T-helper 17 cell (primary cell): Measurements from ENCODE around the gene ARL4C. TPM values are rescaled to one million over a fixed set of nuclear protein-coding genes. Genes with fewer than 3 reads are reported as not detected.
"Not testable (repeated sequence)": the region's sequence is repeated elsewhere in the genome, so short reads cannot be mapped to it uniquely, and the experiment has no call there.

Experiments used
- ATAC-seq: fragments of 150-1000 bp; cut with Tn5 transposase; 2 replicates; pipeline ENCODE4 v1.10.0; 2021; ENCODE audit warnings: mild to moderate bottlenecking, moderate library complexity
- DNase-seq, 3 donors: peaks; one replicate each; pipeline versions ENCODE4 v3.0.0 to v3.0.0-alpha.2; 2020 to 2021
- H3K9me3 ChIP-seq: one replicate; pipeline ENCODE4 v1.7.0; 2013; ENCODE audit warnings: low read length, mild to moderate bottlenecking; ENCODE audit not compliant: control insufficient read depth, poor library complexity, severe bottlenecking
- H3K27ac Mint-ChIP-seq: one replicate; pipeline ENCODE4 v1.8.0; 2022; ENCODE audit warnings: mild to moderate bottlenecking, moderate library complexity, mixed read lengths
- H3K27me3 Mint-ChIP-seq: one replicate; pipeline ENCODE4 v1.8.0; 2022; ENCODE audit warnings: mixed read lengths
- H3K36me3 Mint-ChIP-seq: one replicate; pipeline ENCODE4 v1.8.0; 2022; ENCODE audit warnings: low read depth, mixed read lengths
- H3K4me1 Mint-ChIP-seq: one replicate; pipeline ENCODE4 v1.8.0; 2022; ENCODE audit warnings: mild to moderate bottlenecking, mixed read lengths
- H3K4me3 Mint-ChIP-seq: one replicate; pipeline ENCODE4 v1.8.0; 2022; ENCODE audit warnings: mild to moderate bottlenecking, moderate library complexity, mixed read lengths
- total RNA-seq, 4 donors: library from RNA in 2 of 4; stranded (reverse) in 2 of 4; gene quantifications; one replicate each; pipeline ENCODE4 v1.2.3 and lab custom pipeline; 2022 to 2026

Gene ARL4C
- total RNA-seq, 2 donors from 2014 or later, result 365 to 393 TPM

DNA sequence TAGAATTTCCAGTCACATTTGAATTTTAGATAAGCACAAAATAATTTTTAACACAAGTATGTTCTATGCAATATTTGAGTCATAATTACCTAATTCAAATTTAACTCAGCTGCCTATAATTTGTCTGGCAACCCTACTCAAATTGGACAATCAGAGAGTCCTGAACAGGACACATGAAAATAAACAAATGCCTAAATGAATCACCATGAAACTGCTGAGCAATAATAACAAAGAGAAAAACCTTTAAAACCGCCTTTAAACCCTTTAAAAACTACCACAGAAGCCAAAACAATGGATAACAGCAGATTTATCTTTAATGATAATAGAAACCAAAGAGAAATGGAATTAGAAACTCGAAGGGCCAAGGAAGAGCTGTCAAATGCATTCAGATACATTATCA, 39.5 kb downstream of the ARL4C start:
- Mint-ChIP-seq H3K4me1 (peaks cover 45% of the 10 kb centered on the region), H3K27me3 (no peaks in the 10 kb centered on the region), H3K27ac (no peak overlapping the region), H3K36me3 (peaks cover 4% of the 10 kb centered on the region), H3K4me3 (no peak overlapping the region)
- DNase-seq, result no peak
- H3K9me3 ChIP-seq, result no peaks in the 10 kb centered on the region
- ATAC-seq, result no peak

DNA sequence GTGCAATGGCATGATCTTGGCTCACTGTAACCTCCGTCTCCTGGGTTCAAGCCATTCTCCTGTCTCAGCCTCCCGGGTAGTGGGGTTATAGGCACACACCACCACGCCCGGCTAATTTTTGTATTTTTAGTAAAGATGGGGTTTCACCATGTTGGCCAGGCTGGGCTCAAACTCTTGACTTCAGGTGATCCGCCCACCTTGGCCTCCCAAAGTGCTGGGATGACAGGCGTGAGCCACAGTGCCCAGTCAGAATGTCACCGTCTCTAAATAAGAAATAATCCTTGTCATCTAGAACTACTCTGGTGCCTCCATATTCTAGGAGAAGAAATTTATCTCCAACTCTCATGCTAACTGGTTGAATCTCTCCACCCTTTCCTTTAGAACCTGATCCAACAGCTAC, 41.6 kb downstream of the ARL4C start:
- not testable (repeated sequence) for H3K27me3 Mint-ChIP-seq, ATAC-seq, H3K36me3 Mint-ChIP-seq, DNase-seq, H3K9me3 ChIP-seq
- H3K27ac Mint-ChIP-seq, result peak overlapping the region; percentile 90
- peaks cover 49% of the 10 kb centered on the region for H3K4me1 Mint-ChIP-seq
- peak overlapping the region; percentile 56 for H3K4me3 Mint-ChIP-seq

DNA sequence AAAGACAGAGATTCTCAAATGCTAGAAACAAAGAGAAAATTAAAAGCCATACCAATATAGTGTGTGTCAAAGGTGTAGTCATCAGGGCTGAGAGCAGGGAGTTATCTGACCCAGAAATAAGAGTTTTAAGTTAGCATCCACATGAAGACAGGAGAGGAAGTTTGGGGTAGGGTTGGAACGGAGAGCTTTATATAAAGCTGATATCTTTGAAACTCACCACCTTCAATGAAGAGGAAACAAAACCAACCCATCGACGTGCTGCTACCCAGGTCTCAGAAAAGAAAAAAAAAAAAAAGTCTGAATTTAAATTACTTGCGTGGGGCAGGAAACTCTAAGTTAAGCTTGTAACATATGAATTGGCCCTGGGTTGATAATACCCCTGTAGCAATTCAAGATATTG, 42.4 kb downstream of the ARL4C start:
- ATAC-seq (peak; percentile 88), DNase-seq (no peak)
- H3K36me3 Mint-ChIP-seq, result peaks cover 6% of the 10 kb centered on the region
- peak overlapping the region; percentile 93 for H3K4me3 Mint-ChIP-seq
- H3K27me3 Mint-ChIP-seq, result no peaks in the 10 kb centered on the region
- H3K9me3 ChIP-seq, result no peaks in the 10 kb centered on the region
- peaks cover 48% of the 10 kb centered on the region for H3K4me1 Mint-ChIP-seq
- peak overlapping the region; percentile 90 for H3K27ac Mint-ChIP-seq

DNA sequence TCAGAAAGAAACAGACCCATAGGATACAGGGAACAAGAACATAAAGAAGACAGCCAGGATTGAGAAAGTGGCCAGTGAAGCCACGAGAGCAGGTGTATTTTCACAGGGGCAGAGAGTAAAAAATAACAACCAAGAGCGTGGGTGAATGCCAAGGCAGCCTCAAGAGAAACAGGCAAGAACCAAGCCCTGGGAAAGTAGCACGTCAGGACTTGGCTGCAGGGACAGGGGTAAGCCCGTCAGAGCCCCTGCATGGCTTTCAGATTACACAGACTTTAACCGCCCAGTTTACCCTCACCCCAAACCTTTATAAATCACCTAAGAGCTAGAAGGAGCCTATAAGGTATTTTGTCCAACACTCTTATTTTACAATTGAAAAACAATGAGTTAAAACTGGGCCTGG, 43.7 kb downstream of the ARL4C start:
- peak; percentile 30 for ATAC-seq
- no peaks in the 10 kb centered on the region for H3K9me3 ChIP-seq
- Mint-ChIP-seq H3K36me3 (peaks cover 6% of the 10 kb centered on the region), H3K4me3 (peak overlapping the region; percentile 93), H3K27ac (peak overlapping the region; percentile 90), H3K4me1 (peaks cover 46% of the 10 kb centered on the region), H3K27me3 (no peaks in the 10 kb centered on the region)
- DNase-seq, result no peak

DNA sequence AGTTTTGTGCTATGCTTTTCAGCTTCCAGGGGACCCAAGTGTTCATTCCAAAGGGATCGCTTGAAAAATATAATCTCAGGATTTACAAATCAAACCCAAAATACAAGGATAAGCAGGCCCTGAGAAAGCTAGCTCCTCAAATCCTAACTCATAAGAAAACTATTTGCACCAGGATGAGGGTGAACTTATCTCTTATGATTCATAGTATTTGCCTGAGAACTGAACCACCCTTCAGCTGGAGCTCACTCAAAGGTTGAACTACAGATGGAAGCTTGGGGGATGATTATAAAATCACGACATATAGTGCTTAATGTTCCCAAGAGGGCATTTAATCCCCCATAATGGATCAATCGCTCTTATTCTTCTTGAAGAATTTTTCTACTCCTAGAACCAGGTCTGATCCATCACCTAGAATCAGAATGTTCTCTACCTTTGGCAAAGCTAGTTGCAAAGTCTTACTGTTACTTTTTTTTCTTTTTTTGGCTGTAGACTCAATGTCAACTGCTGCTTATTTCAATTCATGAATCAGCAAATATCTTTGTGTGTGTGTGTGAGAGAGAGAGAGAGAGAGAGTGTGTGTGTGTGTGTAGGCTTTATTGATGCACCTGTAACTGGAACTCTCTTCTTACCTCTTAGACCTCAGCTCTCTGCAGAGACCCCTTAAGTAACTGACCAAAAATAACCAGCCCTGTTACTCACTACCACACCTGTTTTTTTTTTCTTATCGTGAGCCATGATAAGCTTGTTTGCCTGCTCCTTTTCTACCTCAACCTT, 44.8 kb downstream of the ARL4C start:
- no peak for DNase-seq
- Mint-ChIP-seq H3K4me3 (peak overlapping the region; percentile 93), H3K36me3 (peaks cover 6% of the 10 kb centered on the region), H3K4me1 (peaks cover 54% of the 10 kb centered on the region), H3K27me3 (no peaks in the 10 kb centered on the region), H3K27ac (peak overlapping the region; percentile 90)
- no peaks in the 10 kb centered on the region for H3K9me3 ChIP-seq
- ATAC-seq, result peak; percentile 23

DNA sequence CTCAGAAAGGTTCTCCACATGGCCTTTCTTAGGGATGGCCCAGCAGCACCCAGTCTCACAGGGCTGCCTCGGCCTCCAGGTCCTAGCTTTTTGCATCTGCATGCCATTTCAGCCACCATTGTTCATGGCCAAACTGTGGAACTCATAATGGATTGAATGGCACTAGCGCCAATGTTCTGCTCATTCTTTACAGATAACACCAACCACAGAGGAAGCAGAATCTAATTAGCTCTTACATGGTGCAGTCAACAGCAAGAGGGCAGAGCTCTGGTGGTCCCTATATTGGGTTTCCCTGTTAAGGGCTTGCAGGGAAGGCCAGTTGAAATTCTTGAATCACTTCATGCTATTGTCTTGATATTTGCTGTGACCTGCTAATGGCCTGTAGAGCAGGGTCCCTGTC, 45.6 kb downstream of the ARL4C start:
- Mint-ChIP-seq H3K36me3 (peaks cover 6% of the 10 kb centered on the region), H3K27ac (peak overlapping the region; percentile 90), H3K4me3 (peak overlapping the region; percentile 33), H3K4me1 (peaks cover 58% of the 10 kb centered on the region), H3K27me3 (no peaks in the 10 kb centered on the region)
- no peak for DNase-seq
- H3K9me3 ChIP-seq, result no peaks in the 10 kb centered on the region
- no peak for ATAC-seq

DNA sequence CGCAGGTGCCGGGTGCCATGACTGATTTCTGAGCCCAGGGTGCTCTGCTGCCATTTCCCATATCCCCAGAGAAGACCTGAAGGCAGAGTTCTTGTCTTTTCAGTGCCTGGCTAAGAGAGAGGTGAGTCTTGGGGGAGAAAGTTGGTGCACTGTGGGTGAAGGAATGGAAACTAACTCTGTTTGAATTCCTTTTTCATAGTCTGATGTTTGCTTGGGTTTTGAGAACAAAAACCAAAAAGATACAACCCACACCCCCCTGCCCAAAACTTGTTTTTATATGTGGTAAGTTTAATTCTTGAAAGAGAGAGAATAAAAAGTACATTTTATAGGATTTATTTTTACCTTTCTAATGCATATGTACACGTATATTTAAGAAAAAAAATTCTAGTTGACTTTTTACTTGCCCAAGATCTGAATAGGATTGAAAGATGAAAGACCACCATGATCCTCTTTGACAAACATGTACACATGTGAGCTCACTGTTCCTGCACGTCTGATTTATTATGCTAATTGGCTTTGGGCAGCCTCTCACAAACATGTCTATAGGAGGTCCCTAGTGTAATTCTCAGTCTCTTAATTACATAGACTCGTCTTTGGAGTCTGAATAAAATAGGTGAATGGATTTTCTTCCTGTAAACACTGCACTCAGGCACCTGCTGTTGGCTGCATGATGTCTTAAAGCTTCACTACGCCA, 46.3 kb downstream of the ARL4C start:
- H3K27me3 Mint-ChIP-seq, result no peaks in the 10 kb centered on the region
- H3K9me3 ChIP-seq, result no peaks in the 10 kb centered on the region
- peak overlapping the region; percentile 90 for H3K27ac Mint-ChIP-seq
- DNase-seq (no peak), ATAC-seq (no peak)
- peaks cover 6% of the 10 kb centered on the region for H3K36me3 Mint-ChIP-seq
- peaks cover 58% of the 10 kb centered on the region for H3K4me1 Mint-ChIP-seq
- H3K4me3 Mint-ChIP-seq, result no peak overlapping the region

DNA sequence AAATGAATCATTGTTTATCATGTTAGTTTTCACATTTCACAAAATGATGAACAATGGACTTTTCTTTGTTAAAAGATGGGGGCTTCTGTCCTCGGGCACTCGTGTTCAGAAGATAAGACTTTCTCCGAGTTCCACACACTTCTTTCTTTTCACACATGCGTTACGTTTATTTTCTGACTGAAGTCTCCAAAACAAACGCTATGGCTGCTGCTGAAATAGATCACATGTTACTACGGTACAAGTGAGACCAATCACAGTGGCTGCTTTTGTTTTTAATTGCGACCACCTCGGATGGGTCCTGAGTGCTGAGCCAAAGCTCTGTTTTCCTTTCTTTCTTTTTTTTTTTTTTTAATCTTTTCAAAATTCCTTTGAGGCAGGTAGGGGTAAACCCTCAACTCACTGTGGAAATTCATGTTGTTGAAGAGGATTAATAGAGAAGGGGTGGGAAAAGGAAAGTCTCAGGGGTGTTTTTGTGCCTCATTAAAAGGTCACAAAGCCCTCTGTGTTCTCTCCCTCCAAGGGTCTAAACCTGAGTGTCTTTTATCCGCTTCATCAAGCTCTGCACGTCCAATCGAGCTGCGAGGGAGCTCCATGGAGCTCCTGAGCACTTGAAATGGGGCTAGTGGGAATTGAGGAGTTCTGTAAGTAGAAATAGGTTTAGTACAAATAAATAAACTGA, 48.2 kb downstream of the ARL4C start:
- Mint-ChIP-seq H3K36me3 (peaks cover 6% of the 10 kb centered on the region), H3K27me3 (no peaks in the 10 kb centered on the region), H3K4me1 (peaks cover 63% of the 10 kb centered on the region), H3K27ac (peak overlapping the region; percentile 90), H3K4me3 (no peak overlapping the region)
- no peak for ATAC-seq
- no peaks in the 10 kb centered on the region for H3K9me3 ChIP-seq
- DNase-seq, result no peak

DNA sequence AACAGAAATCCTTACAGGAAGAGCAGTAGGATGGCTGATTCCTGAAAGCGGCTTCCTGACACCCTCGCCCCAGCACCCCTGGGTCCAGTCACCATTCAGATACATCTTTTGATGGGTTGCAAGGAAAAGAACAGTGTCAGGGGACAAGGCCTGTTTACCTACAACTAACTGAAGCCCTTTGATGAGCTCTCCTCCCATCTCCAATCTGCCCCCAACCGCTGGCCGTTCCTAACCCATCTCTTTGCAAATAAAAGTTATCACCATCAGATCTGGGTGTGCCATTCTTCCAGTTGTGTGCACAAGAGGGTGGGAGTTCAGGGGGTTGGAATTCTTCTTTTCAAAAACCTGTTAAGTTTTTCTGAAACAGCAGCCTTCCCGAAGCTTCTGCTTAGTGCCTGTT, 48.9 kb downstream of the ARL4C start:
- Mint-ChIP-seq H3K27ac (peak overlapping the region; percentile 90), H3K4me3 (peak overlapping the region; percentile 19), H3K27me3 (no peaks in the 10 kb centered on the region), H3K4me1 (peaks cover 66% of the 10 kb centered on the region), H3K36me3 (peaks cover 4% of the 10 kb centered on the region)
- no peak for ATAC-seq
- DNase-seq, result no peak
- no peaks in the 10 kb centered on the region for H3K9me3 ChIP-seq

DNA sequence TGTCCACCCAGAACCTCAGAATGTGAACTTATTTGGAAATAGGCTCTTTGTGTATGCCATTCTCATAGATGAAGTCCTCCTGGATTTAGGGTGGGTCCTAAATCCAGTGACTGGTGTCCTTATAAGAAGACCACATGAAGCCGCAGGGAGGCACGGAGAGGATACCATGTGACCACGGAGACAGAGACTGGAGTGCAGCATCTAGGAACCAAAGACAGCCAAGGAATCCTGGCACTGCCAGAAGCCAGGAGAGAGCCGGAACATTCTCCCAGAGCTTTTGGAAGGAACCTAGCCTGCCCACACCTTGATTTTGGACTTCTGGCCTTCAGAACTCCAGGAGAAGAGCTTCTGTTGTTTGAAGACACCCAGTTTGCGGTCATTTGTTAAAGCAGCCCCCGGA, 49.7 kb downstream of the ARL4C start:
- DNase-seq, result no peak
- Mint-ChIP-seq H3K27me3 (no peaks in the 10 kb centered on the region), H3K27ac (peak overlapping the region; percentile 90), H3K36me3 (peaks cover 2% of the 10 kb centered on the region), H3K4me1 (peaks cover 60% of the 10 kb centered on the region), H3K4me3 (no peak overlapping the region)
- ATAC-seq, result no peak
- H3K9me3 ChIP-seq, result no peaks in the 10 kb centered on the region

DNA sequence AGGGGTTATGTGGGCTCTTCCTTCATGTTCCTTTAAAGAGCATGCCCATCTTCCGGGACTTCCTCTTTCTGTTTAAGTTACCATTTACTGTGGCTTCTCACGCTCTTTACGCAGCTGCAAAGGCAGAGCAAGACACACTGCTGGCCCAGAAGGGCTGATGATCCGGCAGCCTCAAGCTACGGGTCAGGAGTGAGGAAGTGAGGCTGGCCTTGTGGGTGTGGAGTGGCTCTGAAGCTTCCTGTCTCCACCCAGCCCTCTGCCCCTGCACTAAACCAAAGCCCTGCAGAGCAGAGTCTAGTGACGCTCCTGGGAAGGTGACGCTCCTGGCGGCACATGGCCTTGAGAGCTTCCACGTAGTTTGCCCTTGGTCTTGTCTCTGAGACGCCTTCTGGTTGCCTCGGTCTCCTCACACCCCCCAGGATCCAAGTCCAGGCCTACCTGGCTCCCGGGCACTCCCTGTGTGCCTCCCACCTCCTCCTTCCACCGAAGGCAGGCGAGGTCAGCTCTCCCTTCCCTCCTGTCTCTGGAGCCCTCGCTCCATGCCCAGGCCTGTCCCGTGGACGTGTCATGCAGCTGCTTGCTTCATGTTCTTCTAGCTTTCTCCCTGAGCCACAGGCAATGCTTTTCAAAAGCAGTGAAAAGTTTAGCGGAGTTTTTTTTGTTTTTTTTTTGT, 50.3 kb downstream of the ARL4C start:
- Mint-ChIP-seq H3K4me3 (peak overlapping the region; percentile 79), H3K4me1 (peaks cover 59% of the 10 kb centered on the region), H3K27ac (peak overlapping the region; percentile 90), H3K27me3 (no peaks in the 10 kb centered on the region), H3K36me3 (peaks cover 2% of the 10 kb centered on the region)
- peak; percentile 47 to 64 (median 51) for DNase-seq
- ATAC-seq, result peak; percentile 89
- H3K9me3 ChIP-seq, result no peaks in the 10 kb centered on the region

DNA sequence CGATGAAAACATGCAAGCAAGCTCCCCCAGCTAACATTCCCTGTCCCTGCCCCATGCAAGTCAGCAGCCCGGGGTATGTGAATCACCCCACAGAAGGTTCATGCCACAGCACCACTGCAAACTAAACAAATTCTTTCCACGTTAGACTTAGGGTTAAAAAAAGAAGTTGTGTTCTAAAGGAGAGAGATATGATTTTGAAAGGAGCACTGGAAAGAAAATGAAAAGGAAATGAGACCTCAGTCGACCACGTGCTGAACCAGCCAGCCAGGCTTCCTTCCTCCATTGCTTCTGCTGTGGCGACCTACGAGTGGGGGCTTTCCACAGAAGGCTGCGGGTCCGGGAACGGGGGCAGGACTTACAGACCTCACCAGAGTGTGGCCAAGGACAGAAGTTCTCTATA, 52.0 kb downstream of the ARL4C start:
- H3K9me3 ChIP-seq, result no peaks in the 10 kb centered on the region
- Mint-ChIP-seq H3K4me3 (peak overlapping the region; percentile 55), H3K4me1 (peaks cover 57% of the 10 kb centered on the region), H3K27me3 (no peaks in the 10 kb centered on the region), H3K27ac (peak overlapping the region; percentile 90), H3K36me3 (peaks cover 3% of the 10 kb centered on the region)
- DNase-seq, result peak; percentile 31 to 50 (median 34)
- ATAC-seq, result peak; percentile 55

DNA sequence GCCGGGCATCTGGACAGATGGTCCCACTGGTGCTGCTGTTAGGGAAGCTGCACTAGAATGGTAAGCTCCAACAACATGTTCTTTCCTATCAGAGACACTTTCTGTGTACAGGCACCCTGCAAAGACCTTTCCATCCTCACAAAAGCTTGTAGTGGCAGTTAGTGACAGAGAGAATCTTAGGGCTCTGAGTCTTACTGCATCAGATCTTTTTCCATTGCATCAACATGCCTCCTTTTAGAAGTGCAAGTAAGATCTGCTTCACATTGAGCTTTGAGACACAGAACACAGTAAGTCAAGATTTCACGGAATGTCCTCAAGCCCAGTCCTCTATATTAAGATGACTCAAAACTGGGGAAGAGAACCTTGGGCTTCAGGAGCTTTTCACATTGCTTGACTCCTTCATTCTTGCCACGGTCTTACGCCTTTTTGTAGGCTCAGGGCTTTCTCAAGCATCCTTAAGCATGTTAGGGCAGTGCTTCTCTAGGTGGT, 52.6 kb downstream of the ARL4C start:
- ATAC-seq (no peak), DNase-seq (no peak)
- Mint-ChIP-seq H3K4me1 (peaks cover 56% of the 10 kb centered on the region), H3K36me3 (peaks cover 3% of the 10 kb centered on the region), H3K27ac (peak overlapping the region; percentile 90), H3K4me3 (no peak overlapping the region), H3K27me3 (no peaks in the 10 kb centered on the region)
- no peaks in the 10 kb centered on the region for H3K9me3 ChIP-seq
